Upper lobe of right lung (tissue), 1 donor: Measurements from ENCODE around the gene PAN3. TPM values are rescaled to one million over a fixed set of nuclear protein-coding genes. Genes with fewer than 3 reads are reported as not detected.

Experiments
- ATAC-seq: fragments of 200-7000 bp; cut with Tn5 transposase; one replicate; pipeline ENCODE4 v1.9.1; 2020; ENCODE audit warnings: mild to moderate bottlenecking, moderate library complexity
- DNase-seq: peaks from one replicate; pipeline ENCODE4 v3.0.0-alpha.2; 2020
- H3K27ac ChIP-seq: fragments of 200-600 bp; one replicate; pipeline ENCODE4 v1.8.0; 2022
- H3K27me3 ChIP-seq: fragments of 200-600 bp; one replicate; pipeline ENCODE4 v1.8.0; 2022; ENCODE audit warnings: mild to moderate bottlenecking
- H3K36me3 ChIP-seq: fragments of 200-600 bp; one replicate; pipeline ENCODE4 v1.8.0; 2022
- H3K4me1 ChIP-seq: fragments of 200-600 bp; one replicate; pipeline ENCODE4 v1.8.0; 2022
- H3K4me3 ChIP-seq: fragments of 200-600 bp; one replicate; pipeline ENCODE4 v1.8.0; 2022; ENCODE audit warnings: mild to moderate bottlenecking
- H3K9me3 ChIP-seq: fragments of 200-600 bp; one replicate; pipeline ENCODE4 v1.8.0; 2022
- intact Hi-C: fragments of 100-400 bp; cut with DNase I; formaldehyde crosslinking; loops from one replicate; pipeline ENCODE4 v1.11.0; 2022
- total RNA-seq: library from RNA; stranded (reverse); fragmentation: NEBNext Ultra II Directional; extraction: Animal tissue kit (Norgen Biotek cat#: 25700); gene quantifications from one replicate; pipeline ENCODE4 v1.2.1, GENCODE V29; 2021
- TF ChIP-seq, protein P1 (sequence below): fragments of 200-600 bp; IDR thresholded peaks from one replicate; pipeline ENCODE4 v1.8.0; 2022; ENCODE audit warnings: antibody characterized with exemption
- donor health status: DM: no; HTN: yes; CAD: no; lungs with severe emphysema.

The PAN3 gene
- total RNA-seq, 1 donor from 2014 or later, result 34.3 TPM

DNA sequence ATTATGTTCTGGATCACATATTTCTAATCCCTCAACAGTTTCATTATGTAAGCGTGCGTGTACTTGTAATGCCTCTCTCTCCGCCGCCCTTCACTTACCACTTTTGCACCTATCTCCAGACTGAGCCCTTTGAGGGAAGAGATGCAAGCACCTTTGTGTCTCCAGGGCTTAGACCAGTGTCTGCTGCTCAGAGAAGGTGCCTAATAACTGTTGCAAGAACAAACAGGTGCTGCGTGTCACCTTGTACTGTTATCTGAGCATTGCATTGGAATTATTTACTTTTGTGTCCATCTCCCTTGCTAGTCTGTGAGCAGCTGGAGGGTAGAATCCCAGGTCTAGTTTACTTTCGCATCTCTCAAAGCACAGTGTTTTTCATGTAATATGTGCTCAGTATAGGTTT, 200.4 kb downstream of the PAN3 start:
- intact Hi-C loops, result no loop called here
- H3K4me1 ChIP-seq, result peaks cover 8% of the 10 kb centered on the region
- TF ChIP-seq, protein P1, sequence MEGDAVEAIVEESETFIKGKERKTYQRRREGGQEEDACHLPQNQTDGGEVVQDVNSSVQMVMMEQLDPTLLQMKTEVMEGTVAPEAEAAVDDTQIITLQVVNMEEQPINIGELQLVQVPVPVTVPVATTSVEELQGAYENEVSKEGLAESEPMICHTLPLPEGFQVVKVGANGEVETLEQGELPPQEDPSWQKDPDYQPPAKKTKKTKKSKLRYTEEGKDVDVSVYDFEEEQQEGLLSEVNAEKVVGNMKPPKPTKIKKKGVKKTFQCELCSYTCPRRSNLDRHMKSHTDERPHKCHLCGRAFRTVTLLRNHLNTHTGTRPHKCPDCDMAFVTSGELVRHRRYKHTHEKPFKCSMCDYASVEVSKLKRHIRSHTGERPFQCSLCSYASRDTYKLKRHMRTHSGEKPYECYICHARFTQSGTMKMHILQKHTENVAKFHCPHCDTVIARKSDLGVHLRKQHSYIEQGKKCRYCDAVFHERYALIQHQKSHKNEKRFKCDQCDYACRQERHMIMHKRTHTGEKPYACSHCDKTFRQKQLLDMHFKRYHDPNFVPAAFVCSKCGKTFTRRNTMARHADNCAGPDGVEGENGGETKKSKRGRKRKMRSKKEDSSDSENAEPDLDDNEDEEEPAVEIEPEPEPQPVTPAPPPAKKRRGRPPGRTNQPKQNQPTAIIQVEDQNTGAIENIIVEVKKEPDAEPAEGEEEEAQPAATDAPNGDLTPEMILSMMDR, result no peak

DNA sequence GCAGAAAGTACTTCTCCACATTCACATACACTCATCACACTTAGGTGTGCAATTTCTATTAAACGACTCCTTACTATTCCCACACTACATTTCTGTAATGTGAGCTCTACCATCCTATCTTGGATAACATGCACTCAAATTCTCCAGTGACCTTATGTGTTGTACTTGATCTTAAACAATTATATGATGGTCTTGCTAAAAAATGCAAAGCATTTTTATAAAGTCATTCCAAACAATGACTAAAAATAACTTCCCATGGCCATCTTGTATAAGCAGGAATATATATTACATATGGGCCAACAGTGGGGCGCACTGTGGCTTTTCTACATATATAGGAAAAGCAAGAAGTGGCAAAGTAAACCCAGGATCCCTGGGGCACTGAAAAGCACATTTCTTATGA, 201.1 kb downstream of the PAN3 start:
- ATAC-seq (no peak), DNase-seq (no peak)
- H3K36me3 ChIP-seq, result no peaks in the 10 kb centered on the region
- no peaks in the 10 kb centered on the region for H3K27me3 ChIP-seq
- TF ChIP-seq, protein P1, result no peak
- intact Hi-C loops, result no loop called here
- peaks cover 8% of the 10 kb centered on the region for H3K4me1 ChIP-seq
- no peak overlapping the region for H3K4me3 ChIP-seq
- H3K9me3 ChIP-seq, result no peaks in the 10 kb centered on the region
- no peak overlapping the region for H3K27ac ChIP-seq

More for the DNA sequence above, 200.4 kb downstream of the PAN3 start:
- Histone ChIP-seq H3K4me3 (no peak overlapping the region), H3K27me3 (no peaks in the 10 kb centered on the region), H3K27ac (no peak overlapping the region), H3K36me3 (no peaks in the 10 kb centered on the region), H3K9me3 (no peaks in the 10 kb centered on the region)
- ATAC-seq (no peak), DNase-seq (no peak)

DNA sequence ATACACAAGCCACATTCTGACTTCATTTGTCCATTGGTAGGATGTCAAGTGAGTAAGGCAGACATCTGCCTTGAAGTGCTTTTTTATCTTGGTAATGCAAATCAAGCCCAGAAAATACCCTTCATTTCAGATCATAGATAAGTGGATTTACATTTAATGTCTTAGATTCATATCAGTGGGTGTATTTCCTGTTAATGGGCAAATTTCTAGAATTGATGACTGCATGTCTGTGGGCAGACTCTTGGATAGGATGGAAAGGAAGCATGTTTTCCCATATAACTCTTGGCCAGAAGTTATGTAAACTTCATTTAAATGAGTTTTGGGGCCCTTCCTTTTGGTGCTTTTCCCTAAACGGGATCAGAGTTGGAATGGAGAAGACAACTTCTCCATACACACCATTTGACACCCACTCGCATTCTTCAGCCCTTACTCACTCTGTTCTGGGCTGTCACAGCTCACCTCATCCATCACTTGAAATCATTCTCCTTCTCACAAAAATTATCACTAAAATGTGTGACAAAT, 202.0 kb downstream of the PAN3 start:
- TF ChIP-seq, protein P1, result no peak
- no peaks in the 10 kb centered on the region for H3K9me3 ChIP-seq
- H3K27ac ChIP-seq, result no peak overlapping the region
- intact Hi-C loops, result no loop called here
- no peak for DNase-seq
- H3K36me3 ChIP-seq, result no peaks in the 10 kb centered on the region
- no peak for ATAC-seq
- H3K4me1 ChIP-seq, result peaks cover 8% of the 10 kb centered on the region
- H3K27me3 ChIP-seq, result no peaks in the 10 kb centered on the region
- H3K4me3 ChIP-seq, result no peak overlapping the region

DNA sequence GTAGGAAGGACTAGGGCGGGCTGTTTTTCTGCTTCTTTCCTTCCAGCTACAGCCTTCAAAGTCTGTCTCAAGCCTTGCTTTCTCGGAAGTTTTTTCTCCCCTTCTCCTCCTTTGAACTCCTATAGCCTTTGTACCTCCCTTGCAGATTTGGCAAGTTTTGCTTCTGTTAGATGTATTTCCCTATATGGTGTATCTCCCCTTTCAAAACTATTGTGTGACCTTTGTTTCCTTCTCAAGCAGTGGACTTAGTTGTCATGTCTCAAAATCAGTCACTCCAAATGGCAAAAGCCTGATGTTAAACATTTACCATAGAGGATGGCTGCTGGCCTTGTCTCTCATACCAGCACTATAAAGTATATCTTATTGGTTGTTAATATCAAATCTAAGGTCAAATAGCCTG, 203.9 kb downstream of the PAN3 start:
- intact Hi-C loops, result no loop called here
- Histone ChIP-seq H3K27me3 (no peaks in the 10 kb centered on the region), H3K9me3 (no peaks in the 10 kb centered on the region), H3K27ac (no peak overlapping the region), H3K4me3 (no peak overlapping the region), H3K4me1 (peaks cover 8% of the 10 kb centered on the region), H3K36me3 (no peaks in the 10 kb centered on the region)
- ATAC-seq (no peak), DNase-seq (no peak)
- TF ChIP-seq, protein P1, result no peak

DNA sequence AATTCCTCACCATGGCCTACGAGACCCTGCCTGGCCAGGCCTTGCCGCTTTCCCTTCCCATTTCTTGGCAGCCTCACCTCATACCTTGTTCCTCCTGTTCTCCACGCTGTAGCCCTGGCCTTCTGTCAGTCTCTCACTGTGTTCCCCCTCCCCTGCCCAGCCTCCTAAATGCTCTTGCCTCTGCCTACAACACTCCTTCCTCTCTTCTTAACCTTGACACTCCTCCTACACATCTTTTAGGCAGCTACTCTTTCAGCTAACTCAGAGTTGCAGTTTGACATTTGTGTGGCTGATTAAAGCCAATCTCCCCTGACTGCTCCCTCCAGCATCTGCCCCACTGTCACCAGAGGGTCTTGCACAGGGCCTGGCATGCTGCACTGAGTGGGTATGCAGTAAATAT, 205.8 kb downstream of the PAN3 start:
- DNase-seq (no peak), ATAC-seq (no peak)
- TF ChIP-seq, protein P1, result no peak
- Histone ChIP-seq H3K36me3 (no peaks in the 10 kb centered on the region), H3K4me1 (no peaks in the 10 kb centered on the region), H3K9me3 (no peaks in the 10 kb centered on the region), H3K27me3 (no peaks in the 10 kb centered on the region), H3K4me3 (no peak overlapping the region), H3K27ac (no peak overlapping the region)
- intact Hi-C loops, result no loop called here

Other genes with a start within 250 kb of the PAN3 start
- not detected for gene PDX1, start 218.5 kb upstream of the PAN3 start, total RNA-seq
- gene CDX2, start 169.2 kb upstream of the PAN3 start, total RNA-seq, result not detected
- not detected for gene URAD, start 149.9 kb upstream of the PAN3 start, total RNA-seq
- 1.1 TPM for gene FLT3, start 38.0 kb upstream of the PAN3 start, total RNA-seq